B cell (primary cell): Measurements from ENCODE around the gene RSPO3. TPM values are rescaled to one million over a fixed set of nuclear protein-coding genes. Genes with fewer than 3 reads are reported as not detected.
"Not testable (repeated sequence)": the region's sequence is repeated elsewhere in the genome, so short reads cannot be mapped to it uniquely, and the experiment has no call there.

Experiments
- ATAC-seq: fragments of 200-7000 bp; cut with Tn5 transposase; one replicate; pipeline ENCODE4 v1.10.0; 2021; ENCODE audit warnings: low read depth, mild to moderate bottlenecking, moderate number of reproducible peaks, moderate library complexity
- CTCF ChIA-PET: fragments of 350-600 bp; sonication (Branson Sonifier 250); formaldehyde crosslinking; loops from one replicate; lab custom pipeline; 2021; ENCODE audit warnings: antibody characterized with exemption, inconsistent platforms; lab: Charles Lee
- POLR2A ChIA-PET: fragments of 350-600 bp; sonication (Branson Sonifier 250); formaldehyde crosslinking; loops from one replicate; lab custom pipeline; 2021; ENCODE audit warnings: antibody characterized with exemption; lab: Charles Lee
- DNase-seq: peaks from one replicate; pipeline ENCODE4 v3.0.0; 2013
- H2AFZ ChIP-seq: 2 replicates; pipeline ENCODE4 v1.6.1; 2012; ENCODE audit warnings: mild to moderate bottlenecking, low read depth, low read length; ENCODE audit not compliant: insufficient read depth, poor library complexity, severe bottlenecking
- H3K27ac ChIP-seq, 2 donors: 1 replicate in 1 of 2; 2 replicates in 1 of 2; pipeline ENCODE4 v1.5.1; 2012 to 2013; ENCODE audit warnings: low read length in 2 of 2, mild to moderate bottlenecking in 2 of 2, moderate library complexity in 1 of 2
- H3K27me3 ChIP-seq, 4 experiments: fragments of 200-600 bp in 1 of 4; sonication (generic) in 1 of 4; replicated peaks in 1 of 4; 1 replicate in 2 of 4; 2 replicates in 2 of 4; pipeline versions ENCODE4 v1.6.1 to v1.7.0; 2013 to 2016; ENCODE audit warnings: low read length in 3 of 4, mild to moderate bottlenecking in 2 of 4, mixed read lengths in 1 of 4, moderate library complexity in 1 of 4; ENCODE audit not compliant: insufficient read depth in 4 of 4, control insufficient read depth in 3 of 4; ENCODE audit errors: control extremely low read depth in 1 of 4
- H3K36me3 ChIP-seq, 2 experiments: replicated peaks in 1 of 2; 1 replicate in 1 of 2; 2 replicates in 1 of 2; pipeline versions ENCODE4 v1.6.1 to v1.7.1; 2013; ENCODE audit warnings: low read length in 1 of 2; ENCODE audit not compliant: insufficient read depth in 2 of 2, control insufficient read depth in 1 of 2; ENCODE audit errors: control extremely low read depth in 1 of 2, extremely low read depth in 1 of 2
- H3K4me1 ChIP-seq, 2 donors: fragments of 200-600 bp in 1 of 2; sonication (generic) in 1 of 2; 1 replicate in 1 of 2; 2 replicates in 1 of 2; pipeline versions ENCODE4 v1.5.1 to v1.6.1; 2013 to 2017; ENCODE audit warnings: low read length in 2 of 2; ENCODE audit not compliant: control insufficient read depth in 2 of 2, insufficient read depth in 2 of 2
- H3K4me2 ChIP-seq: replicated peaks from 2 replicates; pipeline ENCODE3; 2012; ENCODE audit warnings: mild to moderate bottlenecking, low read depth, low read length; ENCODE audit not compliant: poor library complexity, severe bottlenecking
- H3K4me3 ChIP-seq, 5 experiments: fragments of 200-600 bp in 1 of 5; sonication (generic) in 1 of 5; 1 replicate in 3 of 5; 2 replicates in 2 of 5; pipeline versions ENCODE4 v1.5.1 to v1.7.0; 2011 to 2016; ENCODE audit warnings: low read length in 4 of 5, mild to moderate bottlenecking in 4 of 5, low read depth in 2 of 5, control low read depth in 1 of 5, moderate library complexity in 1 of 5; ENCODE audit not compliant: insufficient read depth in 1 of 5; ENCODE audit errors: control extremely low read depth in 1 of 5, extremely low read depth in 1 of 5
- H3K79me2 ChIP-seq: fragments of 200-600 bp; sonication (generic); one replicate; pipeline ENCODE4 v1.6.0; 2016; ENCODE audit warnings: low read length; ENCODE audit not compliant: control insufficient read depth, insufficient read depth
- H3K9ac ChIP-seq: fragments of 200-600 bp; sonication (generic); 2 replicates; pipeline ENCODE4 v1.6.1; 2017; ENCODE audit warnings: mild to moderate bottlenecking, low read length, moderate library complexity
- H3K9me3 ChIP-seq, 3 donors: one replicate each; pipeline versions ENCODE4 v1.6.1 to v1.7.1; 2013; ENCODE audit warnings: low read length in 2 of 3; ENCODE audit not compliant: control insufficient read depth in 2 of 3, insufficient read depth in 1 of 3; ENCODE audit errors: control extremely low read depth in 1 of 3
- H4K20me1 ChIP-seq: 2 replicates; pipeline ENCODE4 v1.6.0; 2012; ENCODE audit warnings: mild to moderate bottlenecking, low read length; ENCODE audit not compliant: insufficient read depth, control insufficient read depth, poor library complexity, severe bottlenecking
- H3K27ac Mint-ChIP-seq: one replicate; pipeline ENCODE4 v1.8.0; 2021; ENCODE audit warnings: mixed read lengths
- H3K27me3 Mint-ChIP-seq: one replicate; pipeline ENCODE4 v1.8.0; 2021; ENCODE audit warnings: mixed read lengths
- H3K4me1 Mint-ChIP-seq: one replicate; pipeline ENCODE4 v1.8.0; 2021; ENCODE audit warnings: mixed read lengths
- H3K4me3 Mint-ChIP-seq: one replicate; pipeline ENCODE4 v1.8.0; 2021; ENCODE audit warnings: mixed read lengths
- H3K9me3 Mint-ChIP-seq: one replicate; pipeline ENCODE4 v1.8.0; 2022; ENCODE audit warnings: mixed read lengths; ENCODE audit not compliant: insufficient read depth
- CTCF ChIP-seq: fragments of 200-600 bp; IDR thresholded peaks from one replicate; pipeline ENCODE4 v1.8.0; 2022; ENCODE audit warnings: antibody characterized with exemption, mild to moderate bottlenecking
- EZH2 ChIP-seq: IDR thresholded peaks from 2 replicates; pipeline ENCODE4 v1.6.1; 2012; ENCODE audit warnings: borderline replicate concordance, low read depth, mild to moderate bottlenecking, moderate library complexity, low read length; ENCODE audit not compliant: insufficient read depth, poor library complexity, severe bottlenecking
- WGBS: methylation state at CpG from one replicate; pipeline ENCODE4 v1.1.5; 2013; ENCODE audit warnings: missing lambda C conversion rate; ENCODE audit not compliant: insufficient coverage; 5-methylcytosine and 5-hydroxymethylcytosine counted together
- intact Hi-C: fragments of 100-400 bp; cut with micrococcal nuclease; formaldehyde crosslinking; loops from one replicate; pipeline ENCODE4 v1.10.0; 2022
- polyA plus RNA-seq: library from polyadenylated mRNA; depleted of rRNA; stranded (reverse); fragments of >200 nt; gene quantifications from 2 replicates; pipeline ENCODE4 v1.2.3, GENCODE V29; 2012
- total RNA-seq, 2 donors: library from RNA; stranded (reverse); fragments of 120-200 nt in 1 of 2; gene quantifications; 1 replicate in 1 of 2; 2 replicates in 1 of 2; pipeline versions ENCODE4 v1.2.3 to v1.2.4, GENCODE V29; 2013 to 2022

Gene RSPO3
- total and polyA plus RNA-seq, 2 donors (not counting 1 experiment from before 2014, with no cell fraction given), result not detected

DNA sequence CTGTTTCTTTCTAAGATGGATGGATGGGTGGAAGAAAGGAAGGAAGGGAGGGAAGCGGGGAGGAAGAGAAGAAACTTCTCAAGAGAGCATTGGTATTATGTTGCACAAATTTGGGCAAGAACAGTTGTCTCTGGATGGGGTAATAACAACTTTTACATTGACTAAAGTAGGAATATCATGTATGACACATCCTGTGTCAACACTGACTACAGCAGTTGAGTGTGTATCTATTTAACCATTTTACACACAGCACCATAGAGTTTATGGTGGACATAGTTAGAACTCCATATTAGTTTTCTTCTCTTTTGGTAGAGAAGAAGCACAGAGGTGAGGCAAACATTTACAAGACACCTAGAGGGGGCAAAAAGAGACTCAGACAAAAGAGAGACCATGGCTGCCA lies 103.9 kb downstream of the RSPO3 start:
- Histone ChIP-seq H3K79me2 (no peaks in the 10 kb centered on the region), H3K4me3 (no peak overlapping the region), H4K20me1 (no peaks in the 10 kb centered on the region), H3K9me3 (no peaks in the 10 kb centered on the region), H3K4me2 (no peak overlapping the region), H3K27ac (no peak overlapping the region), H3K9ac (no peak overlapping the region), H2AFZ (no peak overlapping the region), H3K36me3 (no peaks in the 10 kb centered on the region), H3K4me1 (no peaks in the 10 kb centered on the region), H3K27me3 (peaks cover 0 to 3% (median 0%) of the 10 kb centered on the region in 4 experiments)
- POLR2A ChIA-PET, result no interaction called here
- H3K27ac Mint-ChIP-seq, result no peak overlapping the region
- peaks cover 32% of the 10 kb centered on the region for H3K27me3 Mint-ChIP-seq
- no peak overlapping the region for H3K4me3 Mint-ChIP-seq
- no peak for DNase-seq
- no peaks in the 10 kb centered on the region for H3K9me3 Mint-ChIP-seq
- ATAC-seq, result no peak
- WGBS, result no CpG with 5 or more reads among the region's 1 CpG
- H3K4me1 Mint-ChIP-seq, result no peaks in the 10 kb centered on the region
- CTCF ChIA-PET, result no interaction called here
- TF ChIP-seq EZH2 (no peak), CTCF (no peak)
- intact Hi-C loops, result no loop called here

GRCh38 chr6:127225497-127225896 lies 107.0 kb downstream of the RSPO3 start:
- Histone ChIP-seq H3K4me2 (no peak overlapping the region), H3K4me3 (no peak overlapping the region), H4K20me1 (no peaks in the 10 kb centered on the region), H3K79me2 (no peaks in the 10 kb centered on the region), H3K9me3 (peaks cover 0 to 3% (median 0%) of the 10 kb centered on the region in 3 donors), H3K27ac (no peak overlapping the region), H3K27me3 (peaks cover 0 to 5% (median 0%) of the 10 kb centered on the region in 4 experiments), H2AFZ (no peak overlapping the region), H3K9ac (no peak overlapping the region), H3K36me3 (no peaks in the 10 kb centered on the region), H3K4me1 (no peaks in the 10 kb centered on the region)
- TF ChIP-seq CTCF (no peak), EZH2 (no peak)
- Mint-ChIP-seq H3K4me3 (no peak overlapping the region), H3K27me3 (peaks cover 28% of the 10 kb centered on the region), H3K27ac (no peak overlapping the region), H3K4me1 (no peaks in the 10 kb centered on the region), H3K9me3 (peaks cover 2% of the 10 kb centered on the region)
- DNase-seq (no peak), ATAC-seq (no peak)
- POLR2A ChIA-PET, result no interaction called here
- CTCF ChIA-PET, result no interaction called here
- intact Hi-C loops, result no loop called here
- WGBS, result no CpG with 5 or more reads among the region's 1 CpG

DNA sequence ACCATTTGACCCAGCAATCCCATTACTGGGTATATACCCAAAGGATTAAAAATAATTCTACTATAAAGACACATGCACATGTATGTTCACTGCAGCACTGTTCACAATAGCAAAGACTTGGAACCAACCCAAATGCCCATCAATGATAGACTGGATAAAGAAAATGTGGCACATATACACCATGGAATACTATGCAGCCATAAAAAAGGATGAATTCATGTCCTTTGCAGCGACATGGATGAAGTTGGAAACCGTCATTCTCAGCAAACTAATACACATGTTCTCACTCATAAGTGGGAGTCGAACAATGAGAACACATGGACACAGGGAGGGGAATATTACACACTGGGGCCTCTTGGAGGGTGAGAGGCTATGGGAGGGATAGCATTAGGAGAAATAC lies 115.3 kb downstream of the RSPO3 start:
- H3K4me1 Mint-ChIP-seq, H3K27ac Mint-ChIP-seq, POLR2A ChIA-PET: not testable (repeated sequence)

More for the DNA sequence above, 115.3 kb downstream of the RSPO3 start:
- H3K27me3 Mint-ChIP-seq, CTCF ChIA-PET, H3K27me3 ChIP-seq, H3K4me3 ChIP-seq, H4K20me1 ChIP-seq, DNase-seq, H3K4me3 Mint-ChIP-seq, H3K9me3 ChIP-seq, H3K79me2 ChIP-seq, H3K4me2 ChIP-seq, ATAC-seq, H3K27ac ChIP-seq, H2AFZ ChIP-seq, H3K9me3 Mint-ChIP-seq, H3K4me1 ChIP-seq, H3K36me3 ChIP-seq, intact Hi-C loops, H3K9ac ChIP-seq: not testable (repeated sequence)
- no CpG with 5 or more reads among the region's 3 CpGs for WGBS
